DND-41 (cell line): Measurements from ENCODE around the gene CLDN9.

ENCODE experiments used
- ATAC-seq: fragments of 200-7000 bp; cut with Tn5 transposase; 3 replicates; pipeline ENCODE4 v1.9.1; 2021; ENCODE audit warnings: low read depth; ENCODE audit not compliant: insufficient read depth
- DNase-seq: peaks from one replicate; pipeline ENCODE4 v3.0.0-alpha.2; 2020
- H2AFZ ChIP-seq: 2 replicates; pipeline ENCODE4 v1.6.0; 2012; ENCODE audit warnings: low read depth, low read length
- H3K27ac ChIP-seq: 2 replicates; pipeline ENCODE4 v1.5.1; 2012; ENCODE audit warnings: low read length, inconsistent platforms
- H3K27me3 ChIP-seq: fragments of 200-600 bp; sonication (generic); 2 replicates; pipeline ENCODE4 v1.6.0; 2012; ENCODE audit warnings: low read length, mild to moderate bottlenecking, inconsistent platforms; ENCODE audit not compliant: insufficient read depth, poor library complexity
- H3K36me3 ChIP-seq: 2 replicates; pipeline ENCODE4 v1.5.1; 2012; ENCODE audit warnings: low read length, inconsistent platforms; ENCODE audit not compliant: insufficient read depth
- H3K4me1 ChIP-seq: 2 replicates; pipeline ENCODE4 v1.5.1; 2012; ENCODE audit warnings: mild to moderate bottlenecking, low read length; ENCODE audit not compliant: insufficient read depth
- H3K4me2 ChIP-seq: 2 replicates; pipeline ENCODE4 v1.6.0; 2012; ENCODE audit warnings: mild to moderate bottlenecking, moderate library complexity, low read length, inconsistent platforms; ENCODE audit not compliant: insufficient read depth
- H3K4me3 ChIP-seq, 2 experiments: fragments of 200-600 bp in 1 of 2; shearing (Covaris generic) in 1 of 2; 2 replicates each; pipeline ENCODE4 v1.5.1; 2012 to 2016; ENCODE audit warnings: inconsistent platforms in 2 of 2, low read length in 2 of 2, mild to moderate bottlenecking in 2 of 2, low read depth in 1 of 2, moderate library complexity in 1 of 2
- H3K79me2 ChIP-seq: 2 replicates; pipeline ENCODE4 v1.6.0; 2012; ENCODE audit warnings: low read length, inconsistent platforms; ENCODE audit not compliant: insufficient read depth
- H3K9ac ChIP-seq: 2 replicates; pipeline ENCODE4 v1.6.0; 2012; ENCODE audit warnings: low read depth, mild to moderate bottlenecking, inconsistent platforms, low read length, moderate library complexity
- H3K9me3 ChIP-seq: 2 replicates; pipeline ENCODE4 v1.5.1; 2012; ENCODE audit warnings: low read length, moderate library complexity, mild to moderate bottlenecking, inconsistent platforms; ENCODE audit not compliant: insufficient read depth, severe bottlenecking
- H4K20me1 ChIP-seq: 2 replicates; pipeline ENCODE4 v1.6.0; 2012; ENCODE audit warnings: low read length; ENCODE audit not compliant: insufficient read depth
- CTCF ChIP-seq: IDR thresholded peaks from 2 replicates; pipeline ENCODE4 v1.5.1; 2012; ENCODE audit warnings: borderline replicate concordance, low read length, moderate library complexity, mild to moderate bottlenecking; ENCODE audit not compliant: poor library complexity, severe bottlenecking; ENCODE audit errors: extremely low read depth
- EZH2 ChIP-seq: IDR thresholded peaks from 3 replicates; pipeline ENCODE4 v1.6.1; 2012; ENCODE audit warnings: borderline replicate concordance, low read depth, mild to moderate bottlenecking, moderate library complexity, low read length, inconsistent platforms; ENCODE audit not compliant: severe bottlenecking

Gene CLDN9

GRCh38 chr16:2985462-2985861, 27.3 kb upstream of the CLDN9 start:
- DNase-seq: no peak
- no peak overlapping the region for H3K4me3 ChIP-seq
- no peaks in the 10 kb centered on the region; the same call in 1 of the 2 replicates for H3K36me3 ChIP-seq
- no peaks in the 10 kb centered on the region for H3K27me3 ChIP-seq
- no peak overlapping the region for H3K4me2 ChIP-seq
- ATAC-seq: no peak
- H3K9ac ChIP-seq: no peak overlapping the region
- peaks cover 10% of the 10 kb centered on the region for H3K79me2 ChIP-seq
- TF ChIP-seq EZH2 (no peak), CTCF (no peak)
- H3K4me1 ChIP-seq: peaks cover 26% of the 10 kb centered on the region
- H3K27ac ChIP-seq: no peak overlapping the region
- H3K9me3 ChIP-seq: no peaks in the 10 kb centered on the region
- H4K20me1 ChIP-seq: no peaks in the 10 kb centered on the region
- no peak overlapping the region for H2AFZ ChIP-seq

- ATAC-seq (no peak), DNase-seq (no peak)
- Histone ChIP-seq H3K27ac (no peak overlapping the region), H3K27me3 (no peaks in the 10 kb centered on the region), H3K36me3 (no peaks in the 10 kb centered on the region), H3K4me1 (peaks cover 23% of the 10 kb centered on the region), H2AFZ (no peak overlapping the region), H3K9ac (no peak overlapping the region), H3K4me2 (no peak overlapping the region), H4K20me1 (no peaks in the 10 kb centered on the region), H3K4me3 (no peak overlapping the region), H3K79me2 (peaks cover 5% of the 10 kb centered on the region), H3K9me3 (no peaks in the 10 kb centered on the region)
- TF ChIP-seq CTCF (no peak), EZH2 (no peak)
Observed at GRCh38 chr16:2985893-2986355, 26.8 kb upstream of the CLDN9 start.

GRCh38 chr16:2986623-2987188, 26.0 kb upstream of the CLDN9 start:
- H3K4me2 ChIP-seq: no peak overlapping the region
- no peak overlapping the region for H3K27ac ChIP-seq
- no peak overlapping the region for H3K9ac ChIP-seq
- TF ChIP-seq EZH2 (no peak), CTCF (no peak)
- H3K36me3 ChIP-seq: no peaks in the 10 kb centered on the region
- peaks cover 16% of the 10 kb centered on the region for H3K4me1 ChIP-seq
- no peaks in the 10 kb centered on the region for H3K27me3 ChIP-seq
- DNase-seq (no peak), ATAC-seq (no peak)
- H3K4me3 ChIP-seq: no peak overlapping the region
- H3K9me3 ChIP-seq: no peaks in the 10 kb centered on the region
- no peak overlapping the region for H2AFZ ChIP-seq
- no peaks in the 10 kb centered on the region for H4K20me1 ChIP-seq
- no peaks in the 10 kb centered on the region for H3K79me2 ChIP-seq

GRCh38 chr16:2987286-2987685, 25.4 kb upstream of the CLDN9 start:
- no peak overlapping the region for H2AFZ ChIP-seq
- H3K4me3 ChIP-seq: no peak overlapping the region
- H3K4me2 ChIP-seq: no peak overlapping the region
- peaks cover 13% of the 10 kb centered on the region for H3K4me1 ChIP-seq
- no peaks in the 10 kb centered on the region for H3K36me3 ChIP-seq
- H3K79me2 ChIP-seq: no peaks in the 10 kb centered on the region
- no peaks in the 10 kb centered on the region for H3K27me3 ChIP-seq
- ATAC-seq (no peak), DNase-seq (no peak)
- TF ChIP-seq EZH2: no peak
- TF ChIP-seq CTCF: no peak
- no peak overlapping the region for H3K27ac ChIP-seq
- no peaks in the 10 kb centered on the region for H4K20me1 ChIP-seq
- no peaks in the 10 kb centered on the region for H3K9me3 ChIP-seq
- no peak overlapping the region for H3K9ac ChIP-seq
